ENCODE results near the gene ITSN2. TPM values are rescaled to one million over a fixed set of nuclear protein-coding genes. Genes with fewer than 3 reads are reported as not detected.

Gene ITSN2
- total RNA-seq, 1 donor from 2014 or later, result 52.5 TPM

DNA sequence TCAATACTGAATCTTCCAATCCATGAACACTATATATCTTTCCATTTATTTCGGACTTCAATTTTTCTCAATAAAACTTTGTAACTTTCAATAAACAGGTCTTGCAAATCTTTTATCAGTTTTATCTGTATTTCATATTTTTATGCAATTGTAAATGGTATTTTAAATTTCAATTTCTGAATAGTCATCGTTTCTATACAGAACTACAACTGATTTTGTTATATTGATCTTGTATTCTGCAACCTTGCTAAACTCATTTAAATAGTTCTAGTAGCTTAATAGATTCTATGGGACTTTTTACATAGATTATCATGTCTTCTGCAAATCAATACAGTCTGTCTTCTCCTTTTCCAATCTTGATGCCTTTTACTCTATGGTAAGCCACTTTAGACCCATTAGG, 95.1 kb downstream of the ITSN2 start:
- DNase-seq (ENCODE audit: extremely low spot score in 2 of 2), result no peak
- TF ChIP-seq POLR2AphosphoS5 (IDR thresholded peaks at IDR 0.05; ENCODE audit: insufficient read depth in 1 of 2, low read depth in 1 of 2) (no peak), POLR2A (IDR thresholded peaks at IDR 0.05) (no peak)
- TF ChIP-seq, protein P1, sequence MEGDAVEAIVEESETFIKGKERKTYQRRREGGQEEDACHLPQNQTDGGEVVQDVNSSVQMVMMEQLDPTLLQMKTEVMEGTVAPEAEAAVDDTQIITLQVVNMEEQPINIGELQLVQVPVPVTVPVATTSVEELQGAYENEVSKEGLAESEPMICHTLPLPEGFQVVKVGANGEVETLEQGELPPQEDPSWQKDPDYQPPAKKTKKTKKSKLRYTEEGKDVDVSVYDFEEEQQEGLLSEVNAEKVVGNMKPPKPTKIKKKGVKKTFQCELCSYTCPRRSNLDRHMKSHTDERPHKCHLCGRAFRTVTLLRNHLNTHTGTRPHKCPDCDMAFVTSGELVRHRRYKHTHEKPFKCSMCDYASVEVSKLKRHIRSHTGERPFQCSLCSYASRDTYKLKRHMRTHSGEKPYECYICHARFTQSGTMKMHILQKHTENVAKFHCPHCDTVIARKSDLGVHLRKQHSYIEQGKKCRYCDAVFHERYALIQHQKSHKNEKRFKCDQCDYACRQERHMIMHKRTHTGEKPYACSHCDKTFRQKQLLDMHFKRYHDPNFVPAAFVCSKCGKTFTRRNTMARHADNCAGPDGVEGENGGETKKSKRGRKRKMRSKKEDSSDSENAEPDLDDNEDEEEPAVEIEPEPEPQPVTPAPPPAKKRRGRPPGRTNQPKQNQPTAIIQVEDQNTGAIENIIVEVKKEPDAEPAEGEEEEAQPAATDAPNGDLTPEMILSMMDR (IDR thresholded peaks at IDR 0.05), result no peak
- Histone ChIP-seq H3K4me1 (no peaks in the 10 kb centered on the region), H3K27ac (no peak overlapping the region), H3K27me3 (no peaks in the 10 kb centered on the region), H3K4me3 (no peak overlapping the region), H3K36me3 (peaks cover 0 to 17% of the 10 kb centered on the region in 2 donors), H3K9me3 (no peaks in the 10 kb centered on the region)
- intact Hi-C loops (cut with DNase I), result no loop called here

DNA sequence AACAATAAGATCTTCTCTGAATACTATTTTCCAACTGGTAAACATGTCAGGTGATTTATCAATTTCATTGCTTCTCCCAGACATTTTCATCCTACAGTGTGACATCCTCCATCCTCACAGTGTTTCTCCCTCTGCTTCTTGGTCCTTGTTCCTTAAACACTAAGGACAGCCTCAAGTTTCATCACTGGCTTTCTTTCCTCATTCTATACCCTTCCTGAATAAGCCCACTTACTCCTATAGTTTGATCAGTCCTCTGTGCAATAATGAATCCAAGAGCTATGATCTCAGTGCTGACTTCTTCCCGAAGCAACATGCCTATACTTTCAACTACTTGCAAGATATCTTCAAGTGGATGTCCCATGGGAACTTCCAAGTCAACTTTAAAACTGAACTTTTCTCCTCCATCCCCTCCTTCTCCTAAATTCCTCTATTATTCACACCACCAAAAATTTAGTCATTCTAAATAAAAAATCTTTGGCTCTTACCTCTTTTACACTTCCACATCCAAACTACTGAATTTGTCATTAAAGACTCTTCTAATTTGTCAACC, 97.8 kb downstream of the ITSN2 start:
- no peak for DNase-seq (ENCODE audit: extremely low spot score in 2 of 2)
- H3K27me3 ChIP-seq, result no peaks in the 10 kb centered on the region
- intact Hi-C loops (cut with DNase I), result no loop called here
- peaks cover 0 to 6% of the 10 kb centered on the region in 2 donors for H3K36me3 ChIP-seq
- no peak overlapping the region for H3K4me3 ChIP-seq
- H3K27ac ChIP-seq, result no peak overlapping the region
- TF ChIP-seq POLR2AphosphoS5 (IDR thresholded peaks at IDR 0.05; ENCODE audit: insufficient read depth in 1 of 2, low read depth in 1 of 2) (no peak), POLR2A (IDR thresholded peaks at IDR 0.05) (no peak)
- TF ChIP-seq, protein P1 (IDR thresholded peaks at IDR 0.05), result no peak
- H3K9me3 ChIP-seq, result no peaks in the 10 kb centered on the region
- H3K4me1 ChIP-seq, result no peaks in the 10 kb centered on the region

DNA sequence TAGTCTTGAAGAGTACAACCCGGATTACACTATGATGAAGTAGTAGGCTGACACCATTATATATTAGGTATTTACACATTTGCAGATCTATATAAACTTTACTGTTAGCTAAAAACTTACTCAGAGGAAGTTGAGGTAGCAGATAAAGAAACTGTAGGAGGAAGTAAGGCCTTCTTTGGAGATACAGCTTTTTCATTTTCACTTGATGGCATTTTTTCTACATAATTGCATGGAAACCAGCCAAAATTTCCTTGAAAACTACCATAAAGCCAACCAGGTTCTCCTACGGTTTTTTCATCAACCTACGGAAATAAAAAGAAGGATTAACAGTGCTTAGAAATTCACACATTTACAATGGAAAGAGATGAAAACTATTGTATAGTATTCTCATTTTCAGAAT, 98.9 kb downstream of the ITSN2 start:
- intact Hi-C loops (cut with DNase I), result no loop called here
- H3K36me3 ChIP-seq, result peaks cover 0 to 10% of the 10 kb centered on the region in 2 donors

DNA sequence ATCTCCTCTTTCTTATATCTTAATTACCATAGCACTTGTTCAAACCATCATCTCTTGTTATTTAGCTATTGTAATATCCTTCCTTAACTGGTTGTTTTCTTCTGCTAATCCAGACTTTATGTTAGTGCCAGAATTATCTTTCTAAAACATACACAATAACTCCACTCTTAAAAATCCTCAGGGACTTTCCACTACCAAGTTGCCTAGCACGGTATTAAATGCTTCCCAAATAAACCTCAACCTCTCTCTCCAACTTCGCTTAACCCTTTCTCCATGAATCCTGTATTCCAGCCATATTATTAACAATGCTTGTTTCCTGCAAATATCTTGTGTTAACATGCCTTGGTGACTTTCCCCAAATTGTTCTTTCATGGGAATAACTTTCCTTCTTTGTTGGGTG, 101.0 kb downstream of the ITSN2 start:
- no peak for TF ChIP-seq POLR2AphosphoS5 (IDR thresholded peaks at IDR 0.05; ENCODE audit: insufficient read depth in 1 of 2, low read depth in 1 of 2)
- TF ChIP-seq, protein P1 (IDR thresholded peaks at IDR 0.05), result no peak
- TF ChIP-seq POLR2A (IDR thresholded peaks at IDR 0.05), result no peak
- H3K27ac ChIP-seq, result no peak overlapping the region
- H3K27me3 ChIP-seq, result no peaks in the 10 kb centered on the region
- peaks cover 0 to 14% of the 10 kb centered on the region in 2 donors for H3K36me3 ChIP-seq
- H3K4me3 ChIP-seq, result no peak overlapping the region
- H3K4me1 ChIP-seq, result no peaks in the 10 kb centered on the region
- no peak for DNase-seq (ENCODE audit: extremely low spot score in 2 of 2)
- intact Hi-C loops (cut with DNase I), result no loop called here
- no peaks in the 10 kb centered on the region for H3K9me3 ChIP-seq

More for the DNA sequence above, 98.9 kb downstream of the ITSN2 start:
- Histone ChIP-seq H3K4me1 (no peaks in the 10 kb centered on the region), H3K27me3 (no peaks in the 10 kb centered on the region), H3K27ac (no peak overlapping the region), H3K9me3 (no peaks in the 10 kb centered on the region), H3K4me3 (no peak overlapping the region)
- TF ChIP-seq POLR2AphosphoS5 (IDR thresholded peaks at IDR 0.05; ENCODE audit: insufficient read depth in 1 of 2, low read depth in 1 of 2) (no peak), POLR2A (IDR thresholded peaks at IDR 0.05) (no peak)
- TF ChIP-seq, protein P1 (IDR thresholded peaks at IDR 0.05), result no peak
- DNase-seq (ENCODE audit: extremely low spot score in 2 of 2), result no peak

DNA sequence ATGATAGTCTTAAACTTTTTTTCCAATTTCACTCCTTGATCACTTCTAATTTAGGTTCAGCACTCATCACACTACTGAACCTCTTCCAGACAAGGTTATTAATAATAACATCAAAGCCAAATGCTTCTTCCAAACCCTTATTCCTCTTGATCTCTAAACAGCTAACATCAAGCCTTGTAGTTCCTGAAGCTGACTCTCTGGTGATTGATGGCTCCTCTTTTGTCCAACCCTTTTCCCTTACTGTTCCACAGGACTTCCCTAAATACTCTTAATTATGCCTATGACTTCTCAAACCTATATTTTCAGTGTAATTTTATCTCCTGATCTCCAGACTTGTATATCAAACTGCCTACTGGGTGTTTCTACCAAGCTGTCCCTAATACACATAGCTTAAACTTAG, 101.6 kb downstream of the ITSN2 start:
- Histone ChIP-seq H3K4me3 (no peak overlapping the region), H3K9me3 (no peaks in the 10 kb centered on the region), H3K27me3 (no peaks in the 10 kb centered on the region), H3K27ac (no peak overlapping the region), H3K4me1 (no peaks in the 10 kb centered on the region), H3K36me3 (peaks cover 0 to 18% of the 10 kb centered on the region in 2 donors)
- DNase-seq (ENCODE audit: extremely low spot score in 2 of 2), result no peak
- TF ChIP-seq POLR2AphosphoS5 (IDR thresholded peaks at IDR 0.05; ENCODE audit: insufficient read depth in 1 of 2, low read depth in 1 of 2) (no peak), POLR2A (IDR thresholded peaks at IDR 0.05) (no peak)
- TF ChIP-seq, protein P1 (IDR thresholded peaks at IDR 0.05), result no peak
- intact Hi-C loops (cut with DNase I), result no loop called here
